IMR-90 (cell line): ENCODE data around the gene MAEA. TPM values are rescaled to one million over a fixed set of nuclear protein-coding genes. Genes with fewer than 3 reads are reported as not detected.

Experiments used
- ATAC-seq: fragments of 200-7000 bp; cut with Tn5 transposase; 2 replicates; pipeline ENCODE4 v1.9.1; 2020; ENCODE audit warnings: low read depth, mild to moderate bottlenecking, moderate library complexity
- BruUV-seq: library from RNA; stranded (reverse); fragments of 400-500 nt; replicated peaks from 2 replicates; lab custom pipeline; 2021; lab: Mats Ljungman, UMichigan
- CTCF ChIA-PET: fragments of 300-600 bp; formaldehyde crosslinking; extraction: SDS; loops from one replicate; lab custom pipeline; 2021; ENCODE audit warnings: antibody characterized with exemption; lab: Yijun Ruan, JAX
- POLR2A ChIA-PET: fragments of 300-600 bp; sonication (Branson Sonifier 250); formaldehyde crosslinking; loops from one replicate; lab custom pipeline; 2022; ENCODE audit warnings: antibody characterized with exemption; ENCODE audit not compliant: unreplicated experiment; lab: Charles Lee
- DNase-seq: peaks from one replicate; pipeline ENCODE4 v3.0.0; 2013
- H2AFZ ChIP-seq: replicated peaks from 2 replicates; pipeline ENCODE3; 2013; ENCODE audit warnings: low read length, mild to moderate bottlenecking; ENCODE audit not compliant: poor library complexity
- H2AK5ac ChIP-seq: 2 replicates; pipeline ENCODE4 v1.6.1; 2013; ENCODE audit warnings: low read depth, low read length, inconsistent platforms
- H2AK9ac ChIP-seq: replicated peaks from 2 replicates; pipeline ENCODE3; 2013; ENCODE audit warnings: mild to moderate bottlenecking, low read depth, low read length, moderate library complexity; ENCODE audit not compliant: poor library complexity
- H2BK120ac ChIP-seq: 2 replicates; pipeline ENCODE4 v1.6.1; 2013; ENCODE audit warnings: low read depth, low read length, inconsistent platforms
- H2BK15ac ChIP-seq: 3 replicates; pipeline ENCODE4 v1.6.1; 2013; ENCODE audit warnings: low read depth, low read length, inconsistent platforms
- H2BK20ac ChIP-seq: 2 replicates; pipeline ENCODE4 v1.6.1; 2013; ENCODE audit warnings: low read depth, mild to moderate bottlenecking, inconsistent platforms, low read length, moderate library complexity
- H2BK5ac ChIP-seq: 2 replicates; pipeline ENCODE4 v1.6.1; 2013; ENCODE audit warnings: mild to moderate bottlenecking, low read depth, low read length, inconsistent platforms; ENCODE audit not compliant: poor library complexity, severe bottlenecking
- H3K14ac ChIP-seq: replicated peaks from 2 replicates; pipeline ENCODE4 v1.6.1; 2013; ENCODE audit warnings: low read depth, low read length, inconsistent platforms
- H3K18ac ChIP-seq: 2 replicates; pipeline ENCODE4 v1.6.1; 2013; ENCODE audit warnings: low read depth, low read length, control low read depth
- H3K23ac ChIP-seq: 2 replicates; pipeline ENCODE4 v1.6.1; 2013; ENCODE audit warnings: low read depth, low read length, inconsistent platforms
- H3K27ac ChIP-seq: 2 replicates; pipeline ENCODE4 v1.5.1; 2013; ENCODE audit warnings: mild to moderate bottlenecking, control low read depth, low read length; ENCODE audit not compliant: insufficient read depth
- H3K27me3 ChIP-seq: 2 replicates; pipeline ENCODE4 v1.6.1; 2013; ENCODE audit warnings: low read length; ENCODE audit not compliant: control insufficient read depth, insufficient read depth
- H3K36me3 ChIP-seq: 2 replicates; pipeline ENCODE4 v1.6.1; 2013; ENCODE audit warnings: low read length, mixed read lengths; ENCODE audit not compliant: control insufficient read depth, insufficient read depth
- H3K4ac ChIP-seq: 2 replicates; pipeline ENCODE4 v1.6.1; 2013; ENCODE audit warnings: low read depth, low read length, inconsistent platforms
- H3K4me1 ChIP-seq: 2 replicates; pipeline ENCODE4 v1.6.1; 2013; ENCODE audit warnings: low read length, mixed read lengths; ENCODE audit not compliant: control insufficient read depth, insufficient read depth
- H3K4me2 ChIP-seq: 2 replicates; pipeline ENCODE4 v1.6.1; 2013; ENCODE audit warnings: low read depth, mild to moderate bottlenecking, control low read depth, low read length, moderate library complexity
- H3K4me3 ChIP-seq: 2 replicates; pipeline ENCODE4 v1.5.1; 2013; ENCODE audit warnings: low read depth, mild to moderate bottlenecking, control low read depth, low read length, moderate library complexity; ENCODE audit not compliant: insufficient read depth
- H3K56ac ChIP-seq: 2 replicates; pipeline ENCODE4 v1.6.1; 2013; ENCODE audit warnings: low read length, inconsistent platforms; ENCODE audit not compliant: insufficient read depth; ENCODE audit errors: extremely low read depth
- H3K79me1 ChIP-seq, 2 experiments: 2 replicates each; pipeline ENCODE4 v1.6.1; 2013; ENCODE audit warnings: low read length in 2 of 2, inconsistent platforms in 1 of 2, low read depth in 1 of 2
- H3K9ac ChIP-seq: 2 replicates; pipeline ENCODE4 v1.6.1; 2013; ENCODE audit warnings: low read depth, low read length, control low read depth
- H3K9me1 ChIP-seq: 2 replicates; pipeline ENCODE4 v1.6.1; 2013; ENCODE audit warnings: low read length, inconsistent platforms; ENCODE audit not compliant: insufficient read depth
- H3K9me3 ChIP-seq: 2 replicates; pipeline ENCODE4 v1.6.1; 2013; ENCODE audit warnings: low read length; ENCODE audit not compliant: control insufficient read depth, insufficient read depth
- H4K20me1 ChIP-seq: 2 replicates; pipeline ENCODE4 v1.6.1; 2013; ENCODE audit warnings: low read length, inconsistent platforms; ENCODE audit not compliant: insufficient read depth
- H4K5ac ChIP-seq: 2 replicates; pipeline ENCODE4 v1.6.1; 2013; ENCODE audit warnings: mild to moderate bottlenecking, low read depth, low read length, control low read depth
- H4K8ac ChIP-seq, 2 experiments: 2 replicates each; pipeline ENCODE4 v1.6.1; 2013; ENCODE audit warnings: low read depth in 2 of 2, low read length in 2 of 2, control low read depth in 1 of 2, inconsistent platforms in 1 of 2
- H4K91ac ChIP-seq: 2 replicates; pipeline ENCODE4 v1.6.1; 2013; ENCODE audit warnings: low read depth, low read length, inconsistent platforms; ENCODE audit not compliant: insufficient read depth
- CHD1 ChIP-seq: IDR thresholded peaks from 2 replicates; pipeline ENCODE4 v1.6.1; 2012; ENCODE audit warnings: low read depth, low read length, improper control_type of control experiment
- RAD21 ChIP-seq: IDR thresholded peaks from 2 replicates; pipeline ENCODE4 v1.6.1; 2012; ENCODE audit warnings: low read length, improper control_type of control experiment
- RCOR1 ChIP-seq: IDR thresholded peaks from 2 replicates; pipeline ENCODE4 v1.6.1; 2012; ENCODE audit warnings: mild to moderate bottlenecking, low read length, improper control_type of control experiment; ENCODE audit not compliant: insufficient replicate concordance
- SMC3 ChIP-seq: fragments of 150-350 bp; IDR thresholded peaks from 2 replicates; pipeline ENCODE4 v1.6.1; 2016; ENCODE audit warnings: low read depth, mild to moderate bottlenecking, antibody characterized with exemption, low read length, moderate library complexity
- WGBS, 2 experiments: methylation state at CpG; one replicate each; pipeline versions ENCODE4 v1.1.5 to v1.1.7; 2013; ENCODE audit warnings: missing lambda C conversion rate in 2 of 2; ENCODE audit not compliant: insufficient read length in 1 of 2; ENCODE audit errors: extremely low coverage in 2 of 2; 5-methylcytosine and 5-hydroxymethylcytosine counted together
- dilution Hi-C: fragments of 300-500 bp; cut with HindIII; formaldehyde crosslinking; loops from one replicate; pipeline ENCODE4 v1.14.3; 2018; ENCODE audit warnings: low sequenced_read_pairs; ENCODE audit not compliant: unreplicated experiment
- in situ Hi-C: fragments of 300-500 bp; cut with MboI; formaldehyde crosslinking; loops from 3 replicates; pipeline ENCODE4 v1.14.3; 2019; ENCODE audit warnings: low sequenced_read_pairs, inconsistent platforms, mixed read lengths
- intact Hi-C: fragments of 100-400 bp; cut with micrococcal nuclease; formaldehyde crosslinking; loops from 2 replicates; pipeline ENCODE4 v1.10.0; 2022
- polyA plus RNA-seq, 3 experiments: library from polyadenylated mRNA; depleted of rRNA; stranded (reverse); fragments of >200 nt; gene quantifications; 2 replicates each; pipeline ENCODE4 v1.2.3, GENCODE V29; 2012; ENCODE audit warnings: low replicate concordance in 1 of 3
- total RNA-seq: library from RNA; depleted of rRNA; stranded (reverse); fragments of >200 nt; gene quantifications from 2 replicates; pipeline ENCODE4 v1.2.3, GENCODE V29; 2012
- TF ChIP-seq, protein P1 (sequence below): conservative IDR thresholded peaks from 2 replicates; pipeline ENCODE4 v1.5.1; 2012; ENCODE audit warnings: mild to moderate bottlenecking, low read depth, low read length, improper control_type of control experiment

MAEA gene
- total and polyA plus RNA-seq, 2 of the 4 experiments (the other 2 are of a cell fraction), result 61.5 to 108 TPM

DNA sequence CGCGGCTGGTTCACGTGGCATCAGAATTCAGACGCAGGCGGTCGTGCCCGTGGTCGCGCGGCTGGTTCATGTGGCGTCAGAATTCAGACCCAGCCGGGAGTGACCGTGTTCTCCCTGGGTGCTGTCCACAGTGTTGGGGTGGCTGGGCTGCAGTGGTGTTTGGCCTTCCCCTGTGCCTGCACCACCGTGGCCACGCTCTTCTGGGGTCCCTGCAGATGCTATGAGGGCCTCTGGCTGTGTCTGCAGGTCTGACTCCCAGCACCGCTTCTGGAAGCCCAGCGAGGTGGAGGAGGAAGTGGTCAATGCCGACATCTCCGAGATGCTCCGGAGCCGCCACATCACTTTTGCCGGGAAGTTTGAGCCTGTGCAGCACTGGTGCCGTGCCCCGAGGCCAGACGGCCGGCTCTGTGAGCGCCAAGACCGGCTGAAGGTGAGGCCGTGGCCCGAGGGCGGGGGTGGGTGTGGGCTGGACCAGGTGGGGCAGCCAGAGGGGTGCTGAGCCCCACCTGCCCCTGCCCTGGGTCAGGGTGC is 90.2 kb downstream of the MAEA start:
- ATAC-seq (no peak), DNase-seq (no peak)
- ChIA-PET CTCF (no interaction called here), POLR2A (no interaction called here)
- Histone ChIP-seq H3K4me3 (no peak overlapping the region), H4K8ac (no peak overlapping the region), H3K56ac (no peak overlapping the region), H3K18ac (no peak overlapping the region), H4K5ac (no peak overlapping the region), H2AK5ac (no peak overlapping the region), H2BK15ac (no peak overlapping the region), H2BK20ac (no peak overlapping the region), H2AFZ (no peak overlapping the region), H3K14ac (no peak overlapping the region), H2AK9ac (no peak overlapping the region), H3K4ac (no peak overlapping the region), H3K9me3 (no peaks in the 10 kb centered on the region), H3K9ac (no peak overlapping the region), H3K36me3 (peaks cover 26% of the 10 kb centered on the region), H2BK5ac (no peak overlapping the region), H4K91ac (no peak overlapping the region), H3K27me3 (no peaks in the 10 kb centered on the region), H3K9me1 (no peaks in the 10 kb centered on the region), H3K27ac (no peak overlapping the region), H3K4me1 (no peaks in the 10 kb centered on the region), H2BK120ac (no peak overlapping the region), H3K4me2 (no peak overlapping the region), H4K20me1 (no peaks in the 10 kb centered on the region), H3K79me1 (no peaks in the 10 kb centered on the region), H3K23ac (no peak overlapping the region)
- TF ChIP-seq, protein P1, sequence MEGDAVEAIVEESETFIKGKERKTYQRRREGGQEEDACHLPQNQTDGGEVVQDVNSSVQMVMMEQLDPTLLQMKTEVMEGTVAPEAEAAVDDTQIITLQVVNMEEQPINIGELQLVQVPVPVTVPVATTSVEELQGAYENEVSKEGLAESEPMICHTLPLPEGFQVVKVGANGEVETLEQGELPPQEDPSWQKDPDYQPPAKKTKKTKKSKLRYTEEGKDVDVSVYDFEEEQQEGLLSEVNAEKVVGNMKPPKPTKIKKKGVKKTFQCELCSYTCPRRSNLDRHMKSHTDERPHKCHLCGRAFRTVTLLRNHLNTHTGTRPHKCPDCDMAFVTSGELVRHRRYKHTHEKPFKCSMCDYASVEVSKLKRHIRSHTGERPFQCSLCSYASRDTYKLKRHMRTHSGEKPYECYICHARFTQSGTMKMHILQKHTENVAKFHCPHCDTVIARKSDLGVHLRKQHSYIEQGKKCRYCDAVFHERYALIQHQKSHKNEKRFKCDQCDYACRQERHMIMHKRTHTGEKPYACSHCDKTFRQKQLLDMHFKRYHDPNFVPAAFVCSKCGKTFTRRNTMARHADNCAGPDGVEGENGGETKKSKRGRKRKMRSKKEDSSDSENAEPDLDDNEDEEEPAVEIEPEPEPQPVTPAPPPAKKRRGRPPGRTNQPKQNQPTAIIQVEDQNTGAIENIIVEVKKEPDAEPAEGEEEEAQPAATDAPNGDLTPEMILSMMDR, result no peak
- no peak for TF ChIP-seq RCOR1
- no peak for TF ChIP-seq SMC3
- TF ChIP-seq CHD1, result no peak
- TF ChIP-seq RAD21, result no peak
- dilution Hi-C loops (no loop called here), in situ Hi-C loops (no loop called here), intact Hi-C loops (no loop called here)
- no TSS peak for BruUV-seq
- WGBS, 2 experiments, result 88% methylated on average over 10 of the region's 31 CpGs; no CpG with 5 or more reads in 1 of the 2 experiments
